GM12878 (cell line): ENCODE results near the gene GMDS. TPM values are rescaled to one million over a fixed set of nuclear protein-coding genes. Genes with fewer than 3 reads are reported as not detected.

Experiments
- ATAC-seq: fragments of 200-7000 bp; cut with Tn5 transposase; 3 replicates; pipeline ENCODE4 v1.9.1; 2020; ENCODE audit warnings: mild to moderate bottlenecking, moderate library complexity
- BruUV-seq: library from RNA; stranded (reverse); fragments of 400-500 nt; replicated peaks from 2 replicates; lab custom pipeline; 2021; lab: Mats Ljungman, UMichigan
- CTCF ChIA-PET: fragments of 300-600 bp; sonication (Branson Sonifier 250); formaldehyde crosslinking; extraction: SDS; loops from one replicate; lab custom pipeline; 2021; ENCODE audit warnings: inconsistent platforms; lab: Yijun Ruan, JAX
- POLR2A ChIA-PET: fragments of 350-600 bp; formaldehyde crosslinking; extraction: SDS; loops from one replicate; lab custom pipeline; 2021; ENCODE audit warnings: inconsistent platforms; lab: Charles Lee
- RAD21 ChIA-PET: fragments of 300-600 bp; sonication (Branson Sonifier 250); formaldehyde crosslinking; loops from one replicate; lab custom pipeline; 2023; ENCODE audit warnings: antibody characterized with exemption; ENCODE audit not compliant: unreplicated experiment; lab: Charles Lee
- SMC1A ChIA-PET: fragments of 300-600 bp; sonication (Branson Sonifier 250); formaldehyde crosslinking; loops from one replicate; lab custom pipeline; 2023; ENCODE audit not compliant: unreplicated experiment, uncharacterized antibody; lab: Charles Lee
- DNase-seq: peaks from one replicate; pipeline ENCODE4 v3.0.0-alpha.2; 2011; ENCODE audit warnings: low read depth, low spot score
- FAIRE-seq: peaks from 3 replicates; lab custom pipeline; 2011; peaks lifted over from hg19 to GRCh38; lab: Jason Lieb, UNC
- H2AFZ ChIP-seq: 2 replicates; pipeline ENCODE4 v1.6.0; 2011; ENCODE audit warnings: low read depth, low read length, control low read depth; ENCODE audit not compliant: control insufficient read depth
- H3K27ac ChIP-seq: 2 replicates; pipeline ENCODE4 v1.5.1; 2011; ENCODE audit warnings: control low read depth; ENCODE audit not compliant: control insufficient read depth, insufficient read depth
- H3K27me3 ChIP-seq, 2 experiments: replicated peaks in 1 of 2; 2 replicates each; pipeline versions ENCODE4 v1.6.0 to v1.6.1; 2011; ENCODE audit warnings: low read length in 1 of 2; ENCODE audit not compliant: control insufficient read depth in 2 of 2, insufficient read depth in 2 of 2
- H3K36me3 ChIP-seq, 2 experiments: 2 replicates each; pipeline ENCODE4 v1.5.1; 2011; ENCODE audit warnings: low read length in 1 of 2; ENCODE audit not compliant: control insufficient read depth in 2 of 2, insufficient read depth in 2 of 2
- H3K4me1 ChIP-seq: 2 replicates; pipeline ENCODE4 v1.6.1; 2011; ENCODE audit warnings: mild to moderate bottlenecking, low read length, moderate library complexity, mixed read lengths; ENCODE audit not compliant: control insufficient read depth, insufficient read depth
- H3K4me2 ChIP-seq: 2 replicates; pipeline ENCODE4 v1.6.0; 2011; ENCODE audit warnings: control low read depth; ENCODE audit not compliant: control insufficient read depth, insufficient read depth
- H3K4me3 ChIP-seq: fragments of 200-600 bp; sonication (generic); 2 replicates; pipeline ENCODE4 v1.5.1; 2016
- H3K79me2 ChIP-seq: 2 replicates; pipeline ENCODE4 v1.6.0; 2011; ENCODE audit warnings: low read length; ENCODE audit not compliant: control insufficient read depth, insufficient read depth
- H3K9ac ChIP-seq: 2 replicates; pipeline ENCODE4 v1.8.0; 2011; ENCODE audit warnings: low read length, control low read depth, mixed read lengths; ENCODE audit not compliant: control insufficient read depth, insufficient read depth
- H3K9me3 ChIP-seq: replicated peaks from 3 replicates; pipeline ENCODE4 v1.5.1; 2011; ENCODE audit warnings: mild to moderate bottlenecking, low read length; ENCODE audit not compliant: control insufficient read depth, insufficient read depth
- H4K20me1 ChIP-seq: 2 replicates; pipeline ENCODE4 v1.6.0; 2011; ENCODE audit not compliant: control insufficient read depth, insufficient read depth
- BMI1 ChIP-seq: fragments of 450-650 bp; IDR thresholded peaks from 2 replicates; pipeline ENCODE4 v1.6.1; 2016; ENCODE audit warnings: mild to moderate bottlenecking, moderate library complexity, borderline replicate concordance
- E2F8 ChIP-seq: fragments of 450-650 bp; IDR thresholded peaks from 2 replicates; pipeline ENCODE4 v1.6.1; 2018; ENCODE audit warnings: mild to moderate bottlenecking, low read depth, moderate library complexity; ENCODE audit not compliant: partially characterized antibody
- E4F1 ChIP-seq: fragments of 450-650 bp; IDR thresholded peaks from 2 replicates; pipeline ENCODE4 v1.6.1; 2018; ENCODE audit warnings: borderline replicate concordance, mild to moderate bottlenecking; ENCODE audit not compliant: partially characterized antibody
- ELK1 ChIP-seq: IDR thresholded peaks from 2 replicates; pipeline ENCODE4 v1.6.1; 2012; ENCODE audit warnings: low read depth, low read length, improper control_type of control experiment
- GATAD2B ChIP-seq: fragments of 450-650 bp; conservative IDR thresholded peaks from 2 replicates; pipeline ENCODE4 v1.6.1; 2017; ENCODE audit warnings: low read depth, mild to moderate bottlenecking, moderate library complexity
- MLLT1 ChIP-seq: fragments of 450-650 bp; IDR thresholded peaks from 2 replicates; pipeline ENCODE4 v1.6.1; 2016; ENCODE audit warnings: mild to moderate bottlenecking
- MTA2 ChIP-seq: fragments of 450-650 bp; IDR thresholded peaks from 2 replicates; pipeline ENCODE4 v1.6.1; 2016; ENCODE audit warnings: low read depth, mild to moderate bottlenecking, moderate library complexity
- NR2F1 ChIP-seq: fragments of 450-650 bp; conservative IDR thresholded peaks from 2 replicates; pipeline ENCODE4 v1.6.1; 2017; ENCODE audit warnings: mild to moderate bottlenecking
- RAD51 ChIP-seq: fragments of 450-650 bp; IDR thresholded peaks from 2 replicates; pipeline ENCODE4 v1.6.1; 2016; ENCODE audit warnings: moderate library complexity, mild to moderate bottlenecking, inconsistent platforms
- RCOR1 ChIP-seq: conservative IDR thresholded peaks from 2 replicates; pipeline ENCODE4 v1.6.1; 2012; ENCODE audit warnings: low read depth, low read length, improper control_type of control experiment
- SMAD5 ChIP-seq: IDR thresholded peaks from 2 replicates; pipeline ENCODE4 v1.6.1; 2016; ENCODE audit warnings: antibody characterized with exemption, low read depth
- TCF12 ChIP-seq: IDR thresholded peaks from 2 replicates; pipeline ENCODE4 v1.6.1; 2011; ENCODE audit warnings: low read depth, mild to moderate bottlenecking, low read length
- TCF7 ChIP-seq: IDR thresholded peaks from 2 replicates; pipeline ENCODE4 v1.6.1; 2014; ENCODE audit warnings: antibody characterized with exemption, borderline replicate concordance
- ZNF384 ChIP-seq: IDR thresholded peaks from 2 replicates; pipeline ENCODE4 v1.6.1; 2012; ENCODE audit warnings: low read depth, mild to moderate bottlenecking, low read length, improper control_type of control experiment, borderline replicate concordance
- WGBS: methylation state at CpG from one replicate; pipeline ENCODE4 v1.1.6; 2016; ENCODE audit warnings: low lambda C conversion rate; ENCODE audit not compliant: insufficient replicate concordance, insufficient coverage; ENCODE audit errors: missing lambda C conversion rate; 5-methylcytosine and 5-hydroxymethylcytosine counted together
- in situ Hi-C: fragments of 300-500 bp; cut with MboI; formaldehyde crosslinking; loops from 9 replicates; pipeline ENCODE4 v1.14.3; 2018; ENCODE audit warnings: mixed read lengths
- intact Hi-C: fragments of 100-400 bp; cut with micrococcal nuclease; formaldehyde crosslinking; loops from one replicate; pipeline ENCODE4 v1.14.2; 2022; ENCODE audit not compliant: unreplicated experiment
- polyA plus RNA-seq, 11 experiments: library from polyadenylated mRNA; depleted of rRNA in 4 of 11; unstranded in 6 of 11; stranded (reverse) in 5 of 11; fragments of >200 nt; fragmentation: Nextera tagmentation in 4 of 11; fragmentation: Illumina TruSeq in 1 of 11; extraction: Ambion mirVana in 4 of 11; extraction: Trizol in 1 of 11; gene quantifications; 1 replicate in 1 of 11; 2 replicates in 10 of 11; pipeline versions ENCODE4 v1.2.1 to v1.2.3, GENCODE V29; 2011 to 2016; ENCODE audit warnings: inconsistent platforms in 2 of 11, missing spikeins in 2 of 11, low read depth in 1 of 11
- total RNA-seq, 4 experiments: library from RNA; depleted of rRNA in 3 of 4; stranded (reverse); fragments of >200 nt in 3 of 4; fragmentation: Illumina TruSeq in 1 of 4; extraction: Trizol in 1 of 4; gene quantifications; 2 replicates each; pipeline versions ENCODE4 v1.2.1 to v1.2.3, GENCODE V29; 2013 to 2021

Gene GMDS
- total and polyA plus RNA-seq, 10 of the 15 experiments (the other 5 are each of a cell fraction or from before 2014, with no cell fraction given), result 0.61 to 53.8 (median 29.3) TPM

- ChIA-PET RAD21 (no interaction called here), SMC1A (interaction anchor here (0.6 to 1.6 kb wide), 2 partner anchors 330 to 491 kb away, joined by 4 to 5 read pairs; no protein-coding TSS in a partner anchor), POLR2A (no interaction called here), CTCF (no interaction called here)
- no TSS peak for BruUV-seq
- Histone ChIP-seq H4K20me1 (0 out of 2 replicates have a peak, but pooled peaks cover 3% of the 10 kb centered on the region), H3K4me1 (peaks cover 3% of the 10 kb centered on the region; the same call in 1 of the 2 replicates), H3K27ac (no peak overlapping the region), H3K9ac (no peak overlapping the region), H3K4me3 (no peak overlapping the region), H3K9me3 (no peaks in the 10 kb centered on the region; the same call in 2 of the 3 replicates), H3K27me3 (peaks cover 9 to 10% of the 10 kb centered on the region in 2 experiments; a peak in 3 of 4 replicates), H3K4me2 (no peak overlapping the region), H2AFZ (no peak overlapping the region), H3K79me2 (no peaks in the 10 kb centered on the region), H3K36me3 (no peaks in the 10 kb centered on the region)
- intact Hi-C loops, result loop anchor here (5.0 kb wide), 1 partner anchor 184 kb away; no protein-coding TSS in a partner anchor
- no peak for ATAC-seq
- TF ChIP-seq NR2F1 (no peak), TCF7 (no peak), GATAD2B (no peak), E2F8 (no peak), E4F1 (no peak), TCF12 (no peak), RCOR1 (no peak), MLLT1 (no peak), MTA2 (no peak), ELK1 (no peak), SMAD5 (no peak), ZNF384 (no peak), RAD51 (no peak), BMI1 (no peak)
- DNase-seq, result no peak
- WGBS, result 73% methylated on average over 7 of the region's 7 CpGs
- no peak for FAIRE-seq
- in situ Hi-C loops, result no loop called here
These were observed 632.5 kb downstream of the GMDS start for GRCh38 chr6:1612974-1613306.
